ENCODE results near the gene ZNF648. TPM values are rescaled to one million over a fixed set of nuclear protein-coding genes. Genes with fewer than 3 reads are reported as not detected.
"Not testable (repeated sequence)": the region's sequence is repeated elsewhere in the genome, so short reads cannot be mapped to it uniquely, and the experiment has no call there.

The ZNF648 gene
- not detected for total RNA-seq

GRCh38 chr1:182061594-182061993 is at the start of gene ZNF648:
Gene ZNF648 (minus strand): TSS chr1:182061712. CDS start chr1:182058010, 3,702 bp downstream.
- Mint-ChIP-seq H3K9me3 (no peaks in the 10 kb centered on the region), H3K4me3 (no peak within 1 kb of the TSS), H3K27ac (no peak within 1 kb of the TSS), H3K27me3 (peaks cover 34 to 47% of the 10 kb centered on the region in 2 donors), H3K36me3 (no peaks in the 10 kb centered on the region), H3K4me1 (ENCODE audit: low read depth in 2 of 2) (no peaks in the 10 kb centered on the region)
- DNase-seq (ENCODE audit: low spot score) (no peak), ATAC-seq (no peak)

GRCh38 chr1:182110635-182111034 is 49.1 kb upstream of the ZNF648 start:
- Mint-ChIP-seq H3K27ac (no peak overlapping the region), H3K36me3 (no peaks in the 10 kb centered on the region), H3K4me1 (ENCODE audit: low read depth in 2 of 2) (no peaks in the 10 kb centered on the region), H3K27me3 (peaks cover 17 to 40% of the 10 kb centered on the region in 2 donors), H3K4me3 (no peak overlapping the region), H3K9me3 (no peaks in the 10 kb centered on the region)
- no peak for DNase-seq (ENCODE audit: low spot score)
- ATAC-seq = peak in 1 of 2 donors; percentile 32

GRCh38 chr1:182109771-182110170 is 48.3 kb upstream of the ZNF648 start:
- Mint-ChIP-seq H3K36me3 (no peaks in the 10 kb centered on the region), H3K27me3 (peaks cover 19 to 48% of the 10 kb centered on the region in 2 donors), H3K27ac (no peak overlapping the region), H3K4me1 (ENCODE audit: low read depth in 2 of 2) (no peaks in the 10 kb centered on the region), H3K9me3 (no peaks in the 10 kb centered on the region), H3K4me3 (no peak overlapping the region)
- DNase-seq (ENCODE audit: low spot score) (no peak), ATAC-seq (no peak)

GRCh38 chr1:182107209-182107608 is 45.7 kb upstream of the ZNF648 start:
- Mint-ChIP-seq H3K4me1 (ENCODE audit: low read depth in 2 of 2) (no peaks in the 10 kb centered on the region), H3K27me3 (peaks cover 24 to 51% of the 10 kb centered on the region in 2 donors), H3K9me3 (no peaks in the 10 kb centered on the region), H3K4me3 (no peak overlapping the region), H3K27ac (no peak overlapping the region), H3K36me3 (no peaks in the 10 kb centered on the region)
- no peak for DNase-seq (ENCODE audit: low spot score)
- ATAC-seq = no peak

GRCh38 chr1:182102043-182102416 is 40.5 kb upstream of the ZNF648 start:
- H3K4me3 Mint-ChIP-seq = no peak overlapping the region
- no peak overlapping the region for H3K27ac Mint-ChIP-seq
- H3K27me3 Mint-ChIP-seq = peaks cover 23 to 34% of the 10 kb centered on the region in 2 donors
- DNase-seq (ENCODE audit: low spot score) (no peak), ATAC-seq (no peak)
- no peaks in the 10 kb centered on the region for H3K9me3 Mint-ChIP-seq
- no peaks in the 10 kb centered on the region for H3K36me3 Mint-ChIP-seq
- H3K4me1 Mint-ChIP-seq (ENCODE audit: low read depth in 2 of 2) = no peaks in the 10 kb centered on the region

- Mint-ChIP-seq H3K27me3 (peaks cover 24 to 29% of the 10 kb centered on the region in 2 donors), H3K4me1 (ENCODE audit: low read depth in 2 of 2) (no peaks in the 10 kb centered on the region), H3K27ac (no peak overlapping the region), H3K36me3 (no peaks in the 10 kb centered on the region), H3K4me3 (no peak overlapping the region), H3K9me3 (no peaks in the 10 kb centered on the region)
- ATAC-seq (no peak), DNase-seq (ENCODE audit: low spot score) (no peak)
Observed at GRCh38 chr1:182101415-182102042, 40.0 kb upstream of the ZNF648 start.

GRCh38 chr1:182098301-182098700 is 36.8 kb upstream of the ZNF648 start:
- Mint-ChIP-seq H3K9me3 (no peaks in the 10 kb centered on the region), H3K4me1 (ENCODE audit: low read depth in 2 of 2) (no peaks in the 10 kb centered on the region), H3K36me3 (no peaks in the 10 kb centered on the region), H3K27ac (no peak overlapping the region), H3K27me3 (peaks cover 24 to 29% of the 10 kb centered on the region in 2 donors), H3K4me3 (no peak overlapping the region)
- ATAC-seq (no peak), DNase-seq (ENCODE audit: low spot score) (no peak)

GRCh38 chr1:182095946-182096345 is 34.4 kb upstream of the ZNF648 start:
- H3K4me1 Mint-ChIP-seq (ENCODE audit: low read depth in 2 of 2) = no peaks in the 10 kb centered on the region
- DNase-seq (ENCODE audit: low spot score) = no peak
- no peak overlapping the region for H3K27ac Mint-ChIP-seq
- H3K27me3 Mint-ChIP-seq = peaks cover 21 to 28% of the 10 kb centered on the region in 2 donors
- H3K9me3 Mint-ChIP-seq = no peaks in the 10 kb centered on the region
- no peak overlapping the region for H3K4me3 Mint-ChIP-seq
- H3K36me3 Mint-ChIP-seq = no peaks in the 10 kb centered on the region
- ATAC-seq = no peak

GRCh38 chr1:182094514-182095005 is 33.0 kb upstream of the ZNF648 start:
- H3K27me3 Mint-ChIP-seq = peaks cover 15 to 22% of the 10 kb centered on the region in 2 donors
- not testable (repeated sequence) for ATAC-seq, H3K36me3 Mint-ChIP-seq

GRCh38 chr1:182093781-182094180 is 32.3 kb upstream of the ZNF648 start:
- DNase-seq (ENCODE audit: low spot score) = no peak
- no peak overlapping the region for H3K27ac Mint-ChIP-seq
- no peaks in the 10 kb centered on the region for H3K9me3 Mint-ChIP-seq
- H3K27me3 Mint-ChIP-seq = peaks cover 11 to 22% of the 10 kb centered on the region in 2 donors
- no peaks in the 10 kb centered on the region for H3K4me1 Mint-ChIP-seq (ENCODE audit: low read depth in 2 of 2)
- H3K4me3 Mint-ChIP-seq = no peak overlapping the region
- H3K36me3 Mint-ChIP-seq = no peaks in the 10 kb centered on the region
- ATAC-seq = no peak

More at GRCh38 chr1:182094514-182095005, 33.0 kb upstream of the ZNF648 start:
- DNase-seq (ENCODE audit: low spot score); H3K27ac Mint-ChIP-seq; H3K4me3 Mint-ChIP-seq; H3K9me3 Mint-ChIP-seq; H3K4me1 Mint-ChIP-seq (ENCODE audit: low read depth in 2 of 2): not testable (repeated sequence)

- Mint-ChIP-seq H3K27ac (no peak overlapping the region), H3K36me3 (no peaks in the 10 kb centered on the region), H3K9me3 (no peaks in the 10 kb centered on the region), H3K4me1 (ENCODE audit: low read depth in 2 of 2) (peaks cover 0 to 5% of the 10 kb centered on the region in 2 donors), H3K4me3 (no peak overlapping the region), H3K27me3 (peaks cover 9 to 22% of the 10 kb centered on the region in 2 donors)
- ATAC-seq (no peak), DNase-seq (ENCODE audit: low spot score) (no peak)
Observed at GRCh38 chr1:182092336-182092735, 30.8 kb upstream of the ZNF648 start.

GRCh38 chr1:182091083-182091482 is 29.6 kb upstream of the ZNF648 start:
- Mint-ChIP-seq H3K4me3 (no peak overlapping the region), H3K9me3 (no peaks in the 10 kb centered on the region), H3K4me1 (ENCODE audit: low read depth in 2 of 2) (peaks cover 0 to 14% of the 10 kb centered on the region in 2 donors), H3K36me3 (no peaks in the 10 kb centered on the region), H3K27ac (no peak overlapping the region), H3K27me3 (peaks cover 7 to 21% of the 10 kb centered on the region in 2 donors)
- ATAC-seq (no peak), DNase-seq (ENCODE audit: low spot score) (no peak)

GRCh38 chr1:182087719-182088350 is 26.3 kb upstream of the ZNF648 start:
- DNase-seq (ENCODE audit: low spot score) (no peak), ATAC-seq (no peak)
- peaks cover 4 to 21% of the 10 kb centered on the region in 2 donors for H3K4me1 Mint-ChIP-seq (ENCODE audit: low read depth in 2 of 2)
- H3K36me3 Mint-ChIP-seq = no peaks in the 10 kb centered on the region
- no peak overlapping the region for H3K27ac Mint-ChIP-seq
- no peaks in the 10 kb centered on the region for H3K9me3 Mint-ChIP-seq
- H3K4me3 Mint-ChIP-seq = no peak overlapping the region
- H3K27me3 Mint-ChIP-seq = no peaks in the 10 kb centered on the region

- Mint-ChIP-seq H3K27ac (no peak overlapping the region), H3K36me3 (no peaks in the 10 kb centered on the region), H3K4me3 (no peak overlapping the region), H3K27me3 (no peaks in the 10 kb centered on the region), H3K4me1 (ENCODE audit: low read depth in 2 of 2) (peaks cover 4 to 21% of the 10 kb centered on the region in 2 donors), H3K9me3 (no peaks in the 10 kb centered on the region)
- ATAC-seq (no peak), DNase-seq (ENCODE audit: low spot score) (no peak)
Observed at GRCh38 chr1:182087304-182087703, 25.8 kb upstream of the ZNF648 start.

Measured in natural killer cell treated with Interleukin-12 subunit alpha and Interleukin-12 subunit beta and Interleukin-15 and Interleukin-18, amount 100 ng/mL, for 72 hours (primary cell).